ENCODE data around the gene AWAT1.
"Not testable (repeated sequence)": the region's sequence is repeated elsewhere in the genome, so short reads cannot be mapped to it uniquely, and the experiment has no call there.

Gene AWAT1

GRCh38 chrX:70219938-70220764, 14.3 kb upstream of the AWAT1 start:
- no peak overlapping the region for H3K27ac ChIP-seq
- no peaks in the 10 kb centered on the region for H3K27me3 ChIP-seq (replicated peaks)
- peak; percentile 25 for DNase-seq
- H3K36me3 ChIP-seq (replicated peaks), result no peaks in the 10 kb centered on the region
- no peak overlapping the region for H3K4me3 ChIP-seq (ENCODE audit: low read depth, low read length)
- in situ Hi-C loops (cut with HindIII; ENCODE audit: low pct_ligation_motif_present, low sequenced_read_pairs), result no loop called here
- TF ChIP-seq, protein P1, sequence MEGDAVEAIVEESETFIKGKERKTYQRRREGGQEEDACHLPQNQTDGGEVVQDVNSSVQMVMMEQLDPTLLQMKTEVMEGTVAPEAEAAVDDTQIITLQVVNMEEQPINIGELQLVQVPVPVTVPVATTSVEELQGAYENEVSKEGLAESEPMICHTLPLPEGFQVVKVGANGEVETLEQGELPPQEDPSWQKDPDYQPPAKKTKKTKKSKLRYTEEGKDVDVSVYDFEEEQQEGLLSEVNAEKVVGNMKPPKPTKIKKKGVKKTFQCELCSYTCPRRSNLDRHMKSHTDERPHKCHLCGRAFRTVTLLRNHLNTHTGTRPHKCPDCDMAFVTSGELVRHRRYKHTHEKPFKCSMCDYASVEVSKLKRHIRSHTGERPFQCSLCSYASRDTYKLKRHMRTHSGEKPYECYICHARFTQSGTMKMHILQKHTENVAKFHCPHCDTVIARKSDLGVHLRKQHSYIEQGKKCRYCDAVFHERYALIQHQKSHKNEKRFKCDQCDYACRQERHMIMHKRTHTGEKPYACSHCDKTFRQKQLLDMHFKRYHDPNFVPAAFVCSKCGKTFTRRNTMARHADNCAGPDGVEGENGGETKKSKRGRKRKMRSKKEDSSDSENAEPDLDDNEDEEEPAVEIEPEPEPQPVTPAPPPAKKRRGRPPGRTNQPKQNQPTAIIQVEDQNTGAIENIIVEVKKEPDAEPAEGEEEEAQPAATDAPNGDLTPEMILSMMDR (IDR thresholded peaks at IDR 0.05; ENCODE audit: low read depth, low read length, missing control alignments), result no peak

GRCh38 chrX:70226048-70226447, 8.4 kb upstream of the AWAT1 start:
- DNase-seq, result no peak
- TF ChIP-seq, protein P1 (IDR thresholded peaks at IDR 0.05; ENCODE audit: low read depth, low read length, missing control alignments), result no peak
- no peaks in the 10 kb centered on the region for H3K27me3 ChIP-seq (replicated peaks)
- H3K4me3 ChIP-seq (ENCODE audit: low read depth, low read length), result no peak overlapping the region
- H3K27ac ChIP-seq, result no peak overlapping the region
- in situ Hi-C loops (cut with HindIII; ENCODE audit: low pct_ligation_motif_present, low sequenced_read_pairs), result no loop called here
- H3K36me3 ChIP-seq (replicated peaks), result no peaks in the 10 kb centered on the region

DNA sequence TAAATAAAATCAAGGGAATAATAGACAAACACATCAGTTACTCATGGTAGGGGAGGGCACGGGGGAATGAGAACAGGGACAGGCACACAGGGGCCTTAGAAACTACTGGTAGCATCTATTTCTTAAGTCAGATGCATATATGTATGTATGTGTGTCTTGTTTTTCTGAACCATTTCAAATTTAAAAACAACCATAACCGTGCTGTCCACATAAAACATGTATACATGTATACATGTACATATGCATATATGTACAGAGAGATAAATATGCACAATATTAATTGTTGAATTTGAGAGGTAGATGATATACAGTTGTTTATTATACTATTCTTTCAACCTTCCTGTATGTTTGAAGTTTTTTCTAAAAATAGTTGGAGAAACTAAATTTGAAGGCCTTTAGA, 7.8 kb upstream of the AWAT1 start:
- TF ChIP-seq, protein P1 (IDR thresholded peaks at IDR 0.05; ENCODE audit: low read depth, low read length, missing control alignments), result no peak
- no peaks in the 10 kb centered on the region for H3K27me3 ChIP-seq (replicated peaks)
- in situ Hi-C loops (cut with HindIII; ENCODE audit: low pct_ligation_motif_present, low sequenced_read_pairs), result no loop called here
- no peak for DNase-seq
- H3K36me3 ChIP-seq (replicated peaks), result no peaks in the 10 kb centered on the region
- H3K4me3 ChIP-seq (ENCODE audit: low read depth, low read length), result no peak overlapping the region
- no peak overlapping the region for H3K27ac ChIP-seq

- in situ Hi-C loops (cut with HindIII; ENCODE audit: low pct_ligation_motif_present, low sequenced_read_pairs), result no loop called here
- TF ChIP-seq, protein P1 (IDR thresholded peaks at IDR 0.05; ENCODE audit: low read depth, low read length, missing control alignments), result no peak
Measured at GRCh38 chrX:70231666-70232065, 2.8 kb upstream of the AWAT1 start.

DNA sequence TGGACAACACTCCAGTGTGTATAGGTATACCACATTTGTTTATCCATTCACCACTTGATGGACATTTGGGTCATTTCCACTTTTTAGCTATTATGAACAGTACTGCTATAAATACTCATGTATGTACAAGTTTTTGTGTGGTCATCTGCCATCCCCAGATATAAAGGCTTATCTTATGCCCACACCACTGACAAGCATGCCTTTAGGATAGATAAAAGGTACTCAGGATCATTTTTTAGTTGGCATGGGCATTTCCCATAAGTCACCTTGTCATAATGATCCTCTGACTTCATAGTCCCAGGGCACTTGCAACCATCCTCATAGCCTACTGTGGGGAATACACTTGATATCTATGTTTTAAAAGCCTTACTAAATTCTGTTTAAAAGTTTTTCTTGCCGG, 6.3 kb downstream of the AWAT1 start:
- H3K27ac ChIP-seq, result no peak overlapping the region
- in situ Hi-C loops (cut with HindIII; ENCODE audit: low pct_ligation_motif_present, low sequenced_read_pairs), result no loop called here
- H3K36me3 ChIP-seq (replicated peaks), result no peaks in the 10 kb centered on the region
- H3K4me3 ChIP-seq (ENCODE audit: low read depth, low read length), result no peak overlapping the region
- no peaks in the 10 kb centered on the region for H3K27me3 ChIP-seq (replicated peaks)
- DNase-seq, result no peak
- TF ChIP-seq, protein P1 (IDR thresholded peaks at IDR 0.05; ENCODE audit: low read depth, low read length, missing control alignments), result no peak

More at GRCh38 chrX:70231666-70232065, 2.8 kb upstream of the AWAT1 start:
- H3K27me3 ChIP-seq (replicated peaks), result no peaks in the 10 kb centered on the region
- no peak for DNase-seq
- no peak overlapping the region for H3K4me3 ChIP-seq (ENCODE audit: low read depth, low read length)
- no peak overlapping the region for H3K27ac ChIP-seq
- no peaks in the 10 kb centered on the region for H3K36me3 ChIP-seq (replicated peaks)

- no peak for DNase-seq
- Histone ChIP-seq H3K36me3 (replicated peaks) (no peaks in the 10 kb centered on the region), H3K4me3 (ENCODE audit: low read depth, low read length) (no peak overlapping the region), H3K27me3 (replicated peaks) (no peaks in the 10 kb centered on the region), H3K27ac (no peak overlapping the region)
- TF ChIP-seq, protein P1 (IDR thresholded peaks at IDR 0.05; ENCODE audit: low read depth, low read length, missing control alignments), result no peak
- in situ Hi-C loops (cut with HindIII; ENCODE audit: low pct_ligation_motif_present, low sequenced_read_pairs), result no loop called here
Measured at GRCh38 chrX:70241501-70241900, 7.0 kb downstream of the AWAT1 start.

GRCh38 chrX:70243601-70244000, 9.1 kb downstream of the AWAT1 start:
- H3K4me3 ChIP-seq (ENCODE audit: low read depth, low read length); H3K27me3 ChIP-seq (replicated peaks); H3K27ac ChIP-seq; DNase-seq; in situ Hi-C loops (cut with HindIII; ENCODE audit: low pct_ligation_motif_present, low sequenced_read_pairs); H3K36me3 ChIP-seq (replicated peaks): not testable (repeated sequence)
